Fibroblast of skin of left quadriceps (primary cell): Measurements from ENCODE around the gene FRRS1.

Experiments
- DNase-seq, 2 experiments: peaks; one replicate each; pipeline ENCODE4 v3.0.0-alpha.2; 2013; ENCODE audit warnings: low read depth in 2 of 2

FRRS1 gene

DNA sequence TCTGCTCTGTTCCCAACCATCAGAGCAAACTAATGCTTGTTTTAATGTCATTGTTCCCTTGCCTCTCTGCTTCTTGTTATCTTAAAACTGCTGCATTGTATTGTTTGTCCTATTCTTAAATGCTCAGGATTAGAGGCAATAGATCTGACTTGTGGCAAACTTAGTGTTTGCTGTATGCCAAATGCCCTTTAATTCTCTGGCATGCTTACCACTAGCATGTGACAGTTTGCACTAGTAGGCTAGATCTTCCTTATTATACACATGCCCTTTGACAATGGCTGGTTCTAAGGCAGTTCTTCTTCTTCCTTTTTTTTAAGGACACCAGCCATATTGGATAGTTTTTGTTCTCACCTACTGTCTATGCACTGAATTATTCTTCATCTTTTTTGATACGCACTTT lies 90.4 kb downstream of the FRRS1 start:
- DNase-seq: no peak

DNA sequence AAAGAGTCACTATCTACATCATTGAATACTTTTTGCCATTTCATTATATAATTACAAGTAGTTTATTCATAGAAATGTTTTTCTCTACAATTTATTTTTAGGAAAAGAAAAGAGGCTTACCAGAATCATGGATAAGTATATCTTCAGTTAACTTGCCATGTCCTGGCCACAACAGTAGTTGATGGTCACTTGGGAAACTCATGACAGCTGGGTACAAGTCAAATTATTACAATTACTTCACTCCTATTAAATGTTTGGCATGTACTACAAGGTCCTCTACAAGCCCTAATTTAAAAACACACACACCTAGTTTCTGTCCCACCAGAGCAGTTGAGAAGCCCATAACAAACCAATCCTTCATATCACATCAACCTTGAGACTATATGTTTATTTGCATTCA lies 91.1 kb downstream of the FRRS1 start:
- no peak for DNase-seq

DNA sequence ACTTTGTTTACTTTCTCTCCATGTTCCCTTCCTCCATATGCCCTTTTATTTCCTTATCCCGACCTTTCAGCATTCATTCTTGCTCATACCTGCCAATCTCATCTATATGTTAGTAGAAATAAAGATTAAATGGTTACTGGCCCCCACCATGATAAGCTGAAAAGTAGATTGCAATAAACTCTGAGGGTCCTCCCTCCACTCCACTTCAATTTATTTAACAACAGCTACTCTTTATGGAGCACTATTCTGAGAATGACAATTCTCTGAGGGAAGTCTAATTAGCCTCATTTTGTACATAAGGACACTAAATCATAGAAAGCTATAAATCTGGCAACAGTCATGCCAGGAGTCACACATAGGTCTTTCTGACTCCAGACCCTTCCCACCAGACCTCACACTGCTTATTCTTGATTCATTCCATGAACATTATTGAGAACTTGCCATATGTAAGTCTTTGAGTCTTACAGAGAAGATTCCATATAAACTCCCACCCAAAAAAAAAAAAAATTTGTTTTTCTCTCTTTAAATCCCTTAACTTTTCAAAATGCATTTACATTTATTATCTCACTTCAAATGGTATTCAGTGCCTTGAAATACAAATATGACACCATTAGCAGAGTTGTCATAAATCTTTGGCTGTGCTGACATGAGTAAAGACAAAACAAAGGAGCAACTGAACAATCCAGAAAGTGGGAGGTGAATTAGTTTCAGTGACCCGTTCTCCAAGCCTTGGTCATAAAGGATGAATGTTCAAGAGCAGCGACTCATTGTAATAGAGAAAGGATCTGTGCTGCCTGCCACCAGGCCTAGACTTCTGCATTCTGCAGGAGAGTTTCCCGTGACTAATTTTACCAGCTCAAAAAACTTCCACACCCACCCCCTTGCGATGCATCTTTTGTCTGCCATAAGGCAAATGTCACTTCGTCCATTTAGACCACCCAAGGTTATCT lies 92.0 kb downstream of the FRRS1 start:
- DNase-seq: no peak

DNA sequence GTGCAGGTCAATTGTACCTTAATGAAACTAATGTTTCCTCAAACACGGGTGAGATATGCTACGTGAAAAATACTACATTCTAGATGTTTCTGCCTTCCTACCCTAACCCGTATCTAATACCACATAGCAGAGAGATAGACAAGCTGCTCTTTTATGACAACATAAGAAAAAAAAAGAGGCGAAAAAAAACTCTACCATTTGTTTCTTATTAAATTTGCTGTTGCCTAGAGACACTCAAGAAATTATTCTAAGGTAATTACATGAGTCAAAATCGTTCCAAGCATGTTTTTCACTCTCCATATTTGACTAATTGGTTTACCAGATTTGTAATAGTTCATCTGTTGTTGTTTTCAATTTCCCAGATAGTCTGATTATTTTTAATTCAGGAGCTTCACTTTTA lies 93.1 kb downstream of the FRRS1 start:
- peak in 1 of 2 experiments; percentile 21 for DNase-seq

DNA sequence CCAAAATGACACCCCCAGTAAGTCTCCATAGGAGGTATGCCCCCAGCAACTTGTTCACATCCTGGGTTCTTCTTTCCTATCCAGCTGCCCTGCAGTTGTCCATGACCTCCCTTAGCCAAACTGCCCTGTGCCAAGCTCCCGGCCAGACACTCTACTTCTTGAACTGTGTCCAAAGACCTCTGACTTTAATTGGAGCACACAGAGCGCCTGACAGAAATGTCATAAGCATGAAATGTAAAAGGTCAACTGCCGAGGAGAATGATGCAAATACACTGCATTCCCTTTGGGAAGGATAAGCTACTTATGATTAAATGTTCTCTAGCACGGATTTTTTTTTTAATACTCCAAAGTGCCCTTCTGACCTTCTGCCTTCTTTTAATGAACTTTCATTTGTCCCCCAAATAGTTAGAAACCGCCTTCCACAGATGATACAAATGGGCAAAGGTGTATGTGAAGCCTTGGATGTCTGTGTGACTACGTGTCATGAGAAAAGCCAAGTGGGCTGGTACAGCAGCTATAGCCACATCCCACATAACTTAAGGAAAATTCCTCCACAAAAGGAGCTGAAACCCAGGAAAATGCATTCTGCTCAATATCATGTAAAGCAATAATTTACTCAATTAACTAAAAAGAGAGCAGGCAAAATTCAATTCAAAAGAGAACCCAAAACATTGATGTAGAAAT lies 93.8 kb downstream of the FRRS1 start:
- DNase-seq: no peak

DNA sequence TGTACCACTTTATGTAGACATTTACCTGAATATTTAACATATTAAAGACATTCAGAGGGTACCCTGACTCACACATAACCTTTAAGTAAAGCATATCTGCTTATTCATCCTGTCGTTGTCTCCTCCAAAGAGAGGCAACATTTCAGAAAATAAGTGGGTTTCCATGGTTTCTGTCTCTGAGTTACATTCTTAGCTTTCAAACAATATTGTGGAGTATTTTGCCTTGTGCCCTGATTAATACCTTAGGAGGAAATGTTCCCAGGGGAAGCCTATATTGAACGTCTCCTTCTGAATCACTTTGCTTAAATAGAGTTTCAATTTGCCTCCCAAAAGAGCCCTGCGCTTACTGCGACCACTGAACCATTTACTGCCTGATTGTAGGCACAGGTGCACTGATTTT lies 94.4 kb downstream of the FRRS1 start:
- no peak for DNase-seq

DNA sequence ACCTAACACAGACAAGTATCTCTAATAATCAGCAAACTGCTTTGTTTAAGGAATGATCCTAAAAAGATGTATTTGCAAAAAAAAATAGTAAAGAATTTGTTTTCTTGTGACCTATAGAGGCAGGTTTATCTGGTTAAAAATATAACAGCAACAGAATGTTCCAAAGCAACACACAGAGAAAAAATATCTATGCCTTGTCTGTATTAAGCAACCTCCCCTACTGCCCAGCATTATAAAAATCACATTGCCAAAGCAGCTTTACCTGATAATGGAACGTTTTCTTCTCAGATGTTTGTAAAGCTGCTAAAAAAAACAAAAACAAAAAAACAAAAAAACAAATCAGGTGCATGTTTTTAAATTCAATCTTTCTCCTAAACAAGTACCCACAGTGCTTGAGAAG lies 95.9 kb downstream of the FRRS1 start:
- DNase-seq: no peak

DNA sequence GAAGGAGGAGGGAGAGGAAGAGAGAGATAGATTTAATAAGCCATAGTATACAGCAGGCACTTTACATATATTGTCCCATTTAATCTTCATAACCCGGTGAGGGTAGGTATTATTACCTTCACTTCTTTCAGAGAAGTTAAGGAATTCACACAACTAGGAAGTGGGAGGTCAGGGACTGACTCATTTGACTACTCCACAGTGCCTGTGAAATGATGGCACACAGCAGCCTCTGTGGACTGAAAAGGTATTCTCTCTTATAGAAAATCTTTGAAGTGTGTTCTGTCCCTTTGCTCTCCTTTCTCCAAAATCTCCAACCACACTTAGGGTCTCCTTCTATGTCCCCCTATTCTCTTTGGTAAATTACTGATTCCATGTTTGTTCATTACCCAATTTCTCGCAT lies 96.6 kb downstream of the FRRS1 start:
- no peak for DNase-seq

DNA sequence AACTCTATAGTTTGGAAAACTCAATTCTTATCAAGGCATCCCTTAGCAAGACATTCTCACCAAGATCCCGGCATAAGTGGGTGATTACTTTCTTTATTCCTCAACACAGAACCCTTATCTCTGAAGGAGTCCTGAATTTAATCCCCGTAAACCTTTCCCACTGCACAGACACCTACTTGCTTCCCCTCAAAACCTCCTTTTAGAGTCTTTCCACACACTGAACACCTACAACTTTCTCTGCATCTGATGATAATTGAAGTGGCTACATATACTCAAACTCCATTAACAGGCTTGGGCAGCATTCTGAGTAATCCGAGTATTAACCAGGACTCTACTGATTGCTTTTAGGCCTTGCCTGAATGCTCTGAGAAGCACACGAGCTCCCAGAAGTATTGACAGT lies 97.1 kb downstream of the FRRS1 start:
- DNase-seq: no peak

DNA sequence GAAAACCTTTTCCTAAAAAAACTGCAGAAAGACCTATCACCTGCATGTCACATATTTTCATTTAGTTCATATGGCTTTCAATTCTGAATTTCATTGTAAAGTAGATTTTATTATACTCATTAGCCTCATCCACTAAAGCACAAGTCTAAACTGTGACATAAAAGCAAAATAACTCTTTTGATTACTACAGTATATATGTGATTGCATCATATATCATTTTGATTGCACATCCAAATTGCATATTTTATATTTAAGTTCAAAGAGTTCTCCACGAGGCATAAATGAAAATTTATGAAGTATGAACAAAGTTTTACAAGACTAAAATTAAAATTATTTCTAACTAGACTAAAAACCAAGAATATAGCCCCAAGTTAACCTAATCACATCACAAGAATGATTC lies 101.2 kb downstream of the FRRS1 start:
- DNase-seq: no peak

DNA sequence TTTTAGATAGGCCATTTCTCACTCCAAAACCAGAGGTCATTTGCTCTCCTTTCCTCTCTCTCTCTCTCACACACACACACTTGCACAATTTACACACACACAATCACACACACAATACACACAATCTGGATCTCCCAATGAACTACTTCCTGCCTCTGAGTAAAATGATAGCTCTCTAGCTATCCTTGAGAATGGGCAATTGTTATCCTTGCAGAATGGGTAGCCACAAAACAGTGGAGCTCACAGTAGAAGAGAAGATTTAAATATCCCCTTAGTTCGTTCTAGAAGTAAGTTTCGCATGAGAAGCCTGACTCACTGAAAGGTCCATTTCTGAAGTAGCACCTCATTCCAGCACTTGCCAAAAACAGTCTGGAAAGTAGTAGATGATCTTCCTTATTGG lies 102.9 kb downstream of the FRRS1 start:
- no peak for DNase-seq

DNA sequence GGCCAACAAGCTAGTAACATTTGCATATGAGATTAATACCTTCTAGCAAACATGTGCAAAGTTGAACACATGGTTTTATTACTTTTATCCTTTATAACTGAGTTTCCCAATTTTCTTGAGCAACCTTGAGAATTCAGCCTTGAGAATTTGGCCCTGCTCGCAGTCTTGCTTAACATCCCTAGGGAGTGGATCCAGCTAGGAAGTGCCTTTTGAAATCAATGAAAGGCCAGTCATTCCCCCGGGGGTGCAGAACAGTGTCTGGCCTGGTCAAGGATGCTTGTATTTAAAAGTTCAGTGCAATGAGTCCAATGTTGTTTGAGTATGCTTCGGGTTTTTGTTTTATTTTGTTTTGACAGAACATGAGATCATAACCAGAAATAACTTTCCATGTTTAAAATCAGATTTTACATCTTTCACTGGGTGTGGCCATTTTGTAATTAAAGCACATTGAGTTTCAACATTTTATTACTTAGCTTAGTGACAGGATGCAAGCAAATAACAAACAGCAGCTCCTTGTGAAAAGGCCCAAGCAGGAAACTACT lies 103.8 kb downstream of the FRRS1 start:
- DNase-seq: peak; percentile 69 to 75

DNA sequence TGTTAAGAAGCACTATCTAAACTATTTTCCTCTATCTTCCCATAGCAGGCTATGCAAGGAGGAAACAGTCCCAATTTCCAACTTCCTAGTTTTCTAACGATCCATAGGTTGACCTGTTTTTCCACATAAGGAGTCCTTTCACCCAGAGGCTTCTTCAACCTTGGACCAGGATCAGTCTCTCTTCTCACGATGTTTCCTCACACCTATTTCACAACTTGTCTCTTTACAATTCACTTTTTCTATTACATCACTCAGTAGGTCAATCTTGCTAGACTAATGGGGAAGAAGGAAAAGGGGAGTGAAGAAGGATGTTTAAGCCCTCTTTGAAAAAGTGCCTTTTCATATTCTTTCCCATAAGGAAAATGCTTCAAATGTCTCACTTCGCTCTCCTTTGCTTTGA lies 104.7 kb downstream of the FRRS1 start:
- no peak for DNase-seq

DNA sequence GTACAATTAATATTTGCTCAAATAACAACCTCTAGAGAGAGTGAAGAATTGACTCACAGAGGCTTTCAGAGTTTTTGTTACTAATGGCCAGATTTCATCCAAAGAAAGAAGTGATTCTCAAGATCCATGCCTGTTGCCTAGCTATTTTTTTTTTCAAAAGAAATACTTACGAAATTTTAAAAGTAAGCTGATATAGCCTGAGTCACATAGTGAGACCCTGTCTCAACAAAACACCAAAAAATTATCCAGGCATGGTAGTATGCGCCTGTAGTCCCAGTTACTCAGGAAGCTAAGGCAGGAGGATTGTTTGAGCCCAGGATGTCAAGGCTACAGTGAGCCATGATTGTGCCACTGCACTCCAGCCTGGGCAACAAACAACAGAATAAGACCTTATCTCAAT lies 105.9 kb downstream of the FRRS1 start:
- no peak for DNase-seq

DNA sequence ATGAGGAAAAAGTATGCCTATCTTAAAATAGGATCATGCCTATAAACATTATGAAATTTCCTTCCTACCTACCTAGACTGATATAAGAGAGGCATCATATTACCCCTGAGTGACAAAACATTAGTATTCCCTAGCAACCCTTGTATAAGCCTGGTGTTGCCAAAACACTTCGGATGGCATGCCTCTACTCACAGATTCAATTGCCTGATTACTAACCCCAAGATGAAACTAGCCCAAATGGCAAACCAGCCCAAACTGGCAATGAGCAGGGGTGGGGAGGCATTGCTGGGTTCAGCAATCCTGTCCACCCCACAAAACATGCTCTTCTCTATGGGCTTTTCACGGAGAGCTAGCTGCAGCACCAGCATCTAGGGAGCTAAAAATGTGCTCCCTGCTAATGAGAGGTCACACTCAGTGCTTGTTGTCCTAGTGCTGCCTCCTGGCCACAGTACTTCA lies 106.7 kb downstream of the FRRS1 start:
- no peak for DNase-seq
